ENCODE results near the gene GPATCH8. TPM values are rescaled to one million over a fixed set of nuclear protein-coding genes. Genes with fewer than 3 reads are reported as not detected.

Gene GPATCH8
- total and polyA plus RNA-seq, 2 of the 8 experiments (the other 6 are each of a cell fraction or from before 2014, with no cell fraction given), result 20.5 to 58.1 TPM

- H3K23ac ChIP-seq (ENCODE audit: insufficient read length), result no peak overlapping the region
- H3K36me3 ChIP-seq (ENCODE audit: control insufficient read depth in 2 of 4, insufficient read depth in 4 of 4, low read length in 3 of 4), result peaks cover 0 to 8% (median 0%) of the 10 kb centered on the region in 4 experiments; a peak in 1 of 8 replicates
- H3K27me3 ChIP-seq (replicated peaks in 1 of 4; ENCODE audit: control insufficient read depth in 3 of 4, extremely low read depth in 1 of 4, insufficient read depth in 3 of 4, low read length in 3 of 4), result no peaks in the 10 kb centered on the region
- H2BK15ac ChIP-seq (ENCODE audit: low read length), result no peak overlapping the region
- no peak overlapping the region for H2BK20ac ChIP-seq (ENCODE audit: low read length)
- H3K4me1 ChIP-seq (replicated peaks in 1 of 4; ENCODE audit: control insufficient read depth in 3 of 4, insufficient read depth in 4 of 4, low read length in 3 of 4), result no peaks in the 10 kb centered on the region
- H3K79me2 ChIP-seq (ENCODE audit: control insufficient read depth in 1 of 2, insufficient read depth in 2 of 2, low read length in 2 of 2), result peaks cover 10 to 85% of the 10 kb centered on the region in 2 experiments
- no peak overlapping the region for H3K9ac ChIP-seq (replicated peaks in 1 of 4; ENCODE audit: extremely low read depth in 1 of 4, low read depth in 3 of 4, low read length in 3 of 4)
- H4K5ac ChIP-seq (ENCODE audit: insufficient read length, low read depth, low read length), result no peak overlapping the region
- CTCF ChIA-PET (ENCODE audit: partially characterized antibody), result interaction anchor here (1.0 kb wide), 1 partner anchor 102 kb away, joined by 3 read pairs; no protein-coding TSS in a partner anchor
- no peak overlapping the region for H3K18ac ChIP-seq (ENCODE audit: extremely low read depth, low read length)
- peaks cover 2 to 6% of the 10 kb centered on the region in 2 experiments for H4K20me1 ChIP-seq (replicated peaks in 1 of 2; ENCODE audit: control insufficient read depth in 1 of 2, insufficient read depth in 2 of 2, low read length in 2 of 2)
- no peak overlapping the region for H3K27ac ChIP-seq (ENCODE audit: low read depth, low read length)
- H4K91ac ChIP-seq (replicated peaks; ENCODE audit: insufficient read length, low read length), result no peak overlapping the region
- no peak for DNase-seq (ENCODE audit: low read depth in 1 of 2, low spot score in 2 of 2)
- WGBS, 2 experiments (ENCODE audit: extremely low coverage in 1 of 2, insufficient coverage in 1 of 2, insufficient read length in 1 of 2, insufficient replicate concordance in 2 of 2, low coverage in 1 of 2, low lambda C conversion rate in 2 of 2, missing lambda C conversion rate in 1 of 2), result 96% methylated on average over 2 of the region's 2 CpGs; no CpG with 5 or more reads in 1 of the 2 experiments
- no peak overlapping the region for H3K4me3 ChIP-seq (ENCODE audit: extremely low read depth in 1 of 4, insufficient read depth in 2 of 4, low read depth in 3 of 4, low read length in 4 of 4)
- no peak overlapping the region for H3K4ac ChIP-seq (replicated peaks; ENCODE audit: insufficient read length, low read depth, low read length)
- no peaks in the 10 kb centered on the region for H3K9me3 ChIP-seq (ENCODE audit: insufficient read depth in 2 of 2, low read depth in 1 of 2, low read length in 1 of 2)
- no peak overlapping the region for H2BK120ac ChIP-seq (replicated peaks; ENCODE audit: low read depth, low read length)
- no peak overlapping the region for H2BK5ac ChIP-seq (ENCODE audit: low read depth, low read length)
- no peak for FAIRE-seq
- POLR2A ChIA-PET (ENCODE audit: partially characterized antibody), result interaction anchor here (1.6 to 2.5 kb wide), 3 partner anchors 8 to 16 kb away, joined by 5 to 9 read pairs (median 6); partner anchors contain the start of gene GPATCH8
- no peak overlapping the region for H3K56ac ChIP-seq (replicated peaks; ENCODE audit: insufficient read length, low read depth, low read length)
- H2AFZ ChIP-seq (ENCODE audit: low read length), result no peak overlapping the region
- H3K79me1 ChIP-seq (ENCODE audit: low read depth, low read length), result no peaks in the 10 kb centered on the region
- H3K4me2 ChIP-seq (ENCODE audit: insufficient read depth in 1 of 2, low read depth in 2 of 2, low read length in 2 of 2), result no peak overlapping the region
- H2AK5ac ChIP-seq (ENCODE audit: low read depth, low read length), result no peak overlapping the region
- no peaks in the 10 kb centered on the region for H3K23me2 ChIP-seq (ENCODE audit: low read depth, low read length)
- H4K8ac ChIP-seq (ENCODE audit: extremely low read depth, insufficient read depth, low read length), result no peak overlapping the region
- H3K14ac ChIP-seq (ENCODE audit: insufficient read length), result no peak overlapping the region
- no peak overlapping the region for H2BK12ac ChIP-seq (ENCODE audit: low read depth, low read length)
- no peak for TF ChIP-seq TCF12 (IDR thresholded peaks at IDR 0.05; ENCODE audit: low read depth, low read length)
- TF ChIP-seq, protein P1, sequence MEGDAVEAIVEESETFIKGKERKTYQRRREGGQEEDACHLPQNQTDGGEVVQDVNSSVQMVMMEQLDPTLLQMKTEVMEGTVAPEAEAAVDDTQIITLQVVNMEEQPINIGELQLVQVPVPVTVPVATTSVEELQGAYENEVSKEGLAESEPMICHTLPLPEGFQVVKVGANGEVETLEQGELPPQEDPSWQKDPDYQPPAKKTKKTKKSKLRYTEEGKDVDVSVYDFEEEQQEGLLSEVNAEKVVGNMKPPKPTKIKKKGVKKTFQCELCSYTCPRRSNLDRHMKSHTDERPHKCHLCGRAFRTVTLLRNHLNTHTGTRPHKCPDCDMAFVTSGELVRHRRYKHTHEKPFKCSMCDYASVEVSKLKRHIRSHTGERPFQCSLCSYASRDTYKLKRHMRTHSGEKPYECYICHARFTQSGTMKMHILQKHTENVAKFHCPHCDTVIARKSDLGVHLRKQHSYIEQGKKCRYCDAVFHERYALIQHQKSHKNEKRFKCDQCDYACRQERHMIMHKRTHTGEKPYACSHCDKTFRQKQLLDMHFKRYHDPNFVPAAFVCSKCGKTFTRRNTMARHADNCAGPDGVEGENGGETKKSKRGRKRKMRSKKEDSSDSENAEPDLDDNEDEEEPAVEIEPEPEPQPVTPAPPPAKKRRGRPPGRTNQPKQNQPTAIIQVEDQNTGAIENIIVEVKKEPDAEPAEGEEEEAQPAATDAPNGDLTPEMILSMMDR (IDR thresholded peaks at IDR 0.05; ENCODE audit: control extremely low read depth in 1 of 3, insufficient read depth in 1 of 3, low read depth in 1 of 3, low read length in 3 of 3), result no peak
- TF ChIP-seq, protein P2, sequence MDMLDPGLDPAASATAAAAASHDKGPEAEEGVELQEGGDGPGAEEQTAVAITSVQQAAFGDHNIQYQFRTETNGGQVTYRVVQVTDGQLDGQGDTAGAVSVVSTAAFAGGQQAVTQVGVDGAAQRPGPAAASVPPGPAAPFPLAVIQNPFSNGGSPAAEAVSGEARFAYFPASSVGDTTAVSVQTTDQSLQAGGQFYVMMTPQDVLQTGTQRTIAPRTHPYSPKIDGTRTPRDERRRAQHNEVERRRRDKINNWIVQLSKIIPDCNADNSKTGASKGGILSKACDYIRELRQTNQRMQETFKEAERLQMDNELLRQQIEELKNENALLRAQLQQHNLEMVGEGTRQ (IDR thresholded peaks at IDR 0.05; ENCODE audit: low read length), result no peak
- TF ChIP-seq SRF (IDR thresholded peaks at IDR 0.05; ENCODE audit: low read depth, low read length), result no peak
- no peak for TF ChIP-seq MAFK (IDR thresholded peaks at IDR 0.05; ENCODE audit: low read depth, low read length)
These were observed 16.0 kb downstream of the GPATCH8 start for GRCh38 chr17:44487170-44487569.

Data from H1 (cell line).